SK-N-SH treated with all-trans-retinoic acid at 6 μM for 48 hours (cell line): ENCODE measurements around the gene ALK.

ENCODE experiments used
- ATAC-seq: fragments of 200-7000 bp; cut with Tn5 transposase; 3 replicates; pipeline ENCODE4 v1.9.1; 2020; ENCODE audit warnings: mild to moderate bottlenecking, moderate library complexity
- BACH2 ChIP-seq: fragments of 250-450 bp; sonication (Bioruptor Pico); IDR thresholded peaks from 2 replicates; pipeline ENCODE4 v1.9.0; 2021; ENCODE audit warnings: mild to moderate bottlenecking, borderline replicate concordance
- CSDC2 ChIP-seq: fragments of 250-450 bp; sonication (Bioruptor Pico); IDR thresholded peaks from 2 replicates; pipeline ENCODE4 v1.5.0; 2020; ENCODE audit warnings: mild to moderate bottlenecking, moderate library complexity
- ESRRG ChIP-seq: fragments of 250-450 bp; sonication (Bioruptor Pico); IDR thresholded peaks from 2 replicates; pipeline ENCODE4 v1.6.1; 2021; ENCODE audit warnings: mild to moderate bottlenecking
- GLIS3 ChIP-seq: fragments of 250-450 bp; sonication (Bioruptor Pico); IDR thresholded peaks from 2 replicates; pipeline ENCODE4 v1.5.0; 2020; ENCODE audit warnings: mild to moderate bottlenecking, moderate library complexity
- ISL1 ChIP-seq: fragments of 250-450 bp; sonication (Bioruptor Pico); IDR thresholded peaks from 2 replicates; pipeline ENCODE4 v2.1.2; 2022; ENCODE audit warnings: mild to moderate bottlenecking, moderate library complexity
- OSR1 ChIP-seq: fragments of 250-450 bp; sonication (Bioruptor Pico); IDR thresholded peaks from 2 replicates; pipeline ENCODE4 v1.8.0; 2022; ENCODE audit warnings: moderate library complexity, mild to moderate bottlenecking, inconsistent platforms
- PATZ1 ChIP-seq: fragments of 250-450 bp; sonication (Bioruptor Pico); IDR thresholded peaks from 2 replicates; pipeline ENCODE4 v1.8.0; 2020; ENCODE audit warnings: mild to moderate bottlenecking, moderate library complexity, borderline replicate concordance
- POU6F1 ChIP-seq: fragments of 250-450 bp; sonication (Bioruptor Pico); IDR thresholded peaks from 2 replicates; pipeline ENCODE4 v1.8.0; 2021; ENCODE audit warnings: low read depth, mild to moderate bottlenecking, moderate library complexity, borderline replicate concordance
- RARB ChIP-seq: fragments of 250-450 bp; sonication (Bioruptor Pico); IDR thresholded peaks from 2 replicates; pipeline ENCODE4 v1.8.0; 2021; ENCODE audit warnings: mild to moderate bottlenecking, moderate library complexity
- SNAI2 ChIP-seq: fragments of 250-450 bp; sonication (Bioruptor Pico); IDR thresholded peaks from 2 replicates; pipeline ENCODE4 v1.5.0; 2020; ENCODE audit warnings: mild to moderate bottlenecking, moderate library complexity
- TCF4 ChIP-seq: fragments of 250-450 bp; sonication (Bioruptor Pico); IDR thresholded peaks from 2 replicates; pipeline ENCODE4 v1.8.0; 2021; ENCODE audit warnings: mild to moderate bottlenecking, moderate library complexity, borderline replicate concordance
- TOX ChIP-seq: fragments of 250-450 bp; sonication (Bioruptor Pico); IDR thresholded peaks from 2 replicates; pipeline ENCODE4 v1.8.0; 2021; ENCODE audit warnings: mild to moderate bottlenecking, moderate library complexity, borderline replicate concordance
- TSHZ2 ChIP-seq: fragments of 250-450 bp; sonication (Bioruptor Pico); IDR thresholded peaks from 2 replicates; pipeline ENCODE4 v1.5.0; 2020; ENCODE audit warnings: mild to moderate bottlenecking, moderate library complexity
- ZC3H10 ChIP-seq: fragments of 250-450 bp; sonication (Bioruptor Pico); IDR thresholded peaks from 2 replicates; pipeline ENCODE4 v1.5.1; 2021; ENCODE audit warnings: mild to moderate bottlenecking, moderate library complexity
- ZFP30 ChIP-seq: fragments of 450-650 bp; formaldehyde crosslinking; IDR thresholded peaks from 2 replicates; pipeline ENCODE4 v1.5.0; 2022; ENCODE audit warnings: mild to moderate bottlenecking, moderate library complexity
- ZNF70 ChIP-seq: fragments of 450-650 bp; formaldehyde crosslinking; IDR thresholded peaks from 2 replicates; pipeline ENCODE4 v1.5.0; 2020; ENCODE audit warnings: mild to moderate bottlenecking, moderate library complexity
- TF ChIP-seq, protein P1 (sequence below): fragments of 250-450 bp; sonication (Bioruptor Pico); IDR thresholded peaks from 2 replicates; pipeline ENCODE4 v1.5.1; 2021; ENCODE audit warnings: mild to moderate bottlenecking, moderate library complexity

ALK gene

GRCh38 chr2:29201979-29202378 lies 719.4 kb downstream of the ALK start:
- TF ChIP-seq, protein P1, sequence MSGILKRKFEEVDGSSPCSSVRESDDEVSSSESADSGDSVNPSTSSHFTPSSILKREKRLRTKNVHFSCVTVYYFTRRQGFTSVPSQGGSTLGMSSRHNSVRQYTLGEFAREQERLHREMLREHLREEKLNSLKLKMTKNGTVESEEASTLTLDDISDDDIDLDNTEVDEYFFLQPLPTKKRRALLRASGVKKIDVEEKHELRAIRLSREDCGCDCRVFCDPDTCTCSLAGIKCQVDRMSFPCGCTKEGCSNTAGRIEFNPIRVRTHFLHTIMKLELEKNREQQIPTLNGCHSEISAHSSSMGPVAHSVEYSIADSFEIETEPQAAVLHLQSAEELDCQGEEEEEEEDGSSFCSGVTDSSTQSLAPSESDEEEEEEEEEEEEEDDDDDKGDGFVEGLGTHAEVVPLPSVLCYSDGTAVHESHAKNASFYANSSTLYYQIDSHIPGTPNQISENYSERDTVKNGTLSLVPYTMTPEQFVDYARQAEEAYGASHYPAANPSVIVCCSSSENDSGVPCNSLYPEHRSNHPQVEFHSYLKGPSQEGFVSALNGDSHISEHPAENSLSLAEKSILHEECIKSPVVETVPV (CRISPR knock-in tag) = no peak
- no peak for TF ChIP-seq POU6F1 (CRISPR knock-in tag)
- TF ChIP-seq ESRRG = no peak
- no peak for TF ChIP-seq RARB (CRISPR knock-in tag)
- TF ChIP-seq CSDC2 (CRISPR knock-in tag) = no peak
- TF ChIP-seq TSHZ2 (CRISPR knock-in tag) = no peak
- no peak for TF ChIP-seq ISL1
- TF ChIP-seq PATZ1 = no peak
- no peak for TF ChIP-seq TOX (CRISPR knock-in tag)
- peak; percentile 51; the same call in 2 of the 3 replicates for ATAC-seq

DNA sequence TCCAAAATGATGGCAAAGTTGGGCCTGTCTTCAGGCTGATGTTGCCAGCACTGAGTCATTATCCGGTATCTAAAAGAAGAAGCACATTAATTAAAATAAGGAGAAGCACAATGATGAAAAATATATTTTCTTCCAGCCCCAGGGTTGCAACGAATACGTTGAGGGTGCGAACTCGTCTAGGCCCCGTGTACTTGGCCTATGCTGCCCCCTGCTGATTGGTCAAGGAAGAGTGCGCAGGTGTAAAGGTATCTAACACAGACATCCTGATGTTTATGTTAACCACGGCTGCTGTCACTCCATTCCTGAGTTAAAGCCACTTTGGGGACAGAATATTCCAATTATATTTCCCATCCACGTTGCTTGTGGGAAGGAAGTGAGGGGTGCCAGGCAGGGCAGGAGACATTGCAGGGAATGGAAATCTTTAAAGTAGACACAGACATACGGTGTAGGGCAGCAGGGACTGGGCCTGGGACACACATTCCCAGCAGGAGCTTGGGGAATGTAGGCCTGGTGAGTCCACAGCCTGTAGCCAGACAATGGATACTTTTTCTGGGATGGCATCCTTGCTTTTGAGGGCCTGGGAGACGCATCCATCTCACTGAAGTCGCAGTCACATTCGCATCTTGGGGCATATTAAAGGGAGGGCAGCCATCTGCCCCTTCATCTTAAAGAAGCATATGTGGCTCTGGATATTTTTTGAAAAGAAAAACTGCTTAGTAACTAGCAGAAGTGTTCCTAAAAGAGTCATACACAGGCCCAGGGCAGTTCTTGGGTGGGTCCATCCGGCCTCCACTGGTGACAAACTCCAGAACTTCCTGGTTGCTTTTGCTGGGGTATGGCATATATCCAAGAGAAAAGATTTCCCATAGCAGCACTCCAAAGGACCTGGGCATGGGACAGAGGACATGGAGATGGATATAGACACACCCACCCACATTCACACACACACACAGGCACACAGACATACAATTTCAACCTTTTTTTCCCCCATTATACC lies 724.3 kb downstream of the ALK start:
- ATAC-seq = peak; percentile 93
- TF ChIP-seq ZNF70 (no peak), ISL1 (no peak), OSR1 (CRISPR knock-in tag) (no peak), SNAI2 (CRISPR knock-in tag) (no peak), GLIS3 (CRISPR knock-in tag) (no peak), BACH2 (CRISPR knock-in tag) (no peak), ZC3H10 (CRISPR knock-in tag) (no peak), TOX (CRISPR knock-in tag) (no peak), RARB (CRISPR knock-in tag) (no peak), TCF4 (CRISPR knock-in tag) (no peak), TSHZ2 (CRISPR knock-in tag) (no peak), ESRRG (no peak), ZFP30 (CRISPR knock-in tag) (no peak), POU6F1 (CRISPR knock-in tag) (no peak), PATZ1 (no peak), CSDC2 (CRISPR knock-in tag) (no peak)
- TF ChIP-seq, protein P1 (CRISPR knock-in tag) = no peak
